ENCODE measurements around the gene PODNL1.

The PODNL1 gene

DNA sequence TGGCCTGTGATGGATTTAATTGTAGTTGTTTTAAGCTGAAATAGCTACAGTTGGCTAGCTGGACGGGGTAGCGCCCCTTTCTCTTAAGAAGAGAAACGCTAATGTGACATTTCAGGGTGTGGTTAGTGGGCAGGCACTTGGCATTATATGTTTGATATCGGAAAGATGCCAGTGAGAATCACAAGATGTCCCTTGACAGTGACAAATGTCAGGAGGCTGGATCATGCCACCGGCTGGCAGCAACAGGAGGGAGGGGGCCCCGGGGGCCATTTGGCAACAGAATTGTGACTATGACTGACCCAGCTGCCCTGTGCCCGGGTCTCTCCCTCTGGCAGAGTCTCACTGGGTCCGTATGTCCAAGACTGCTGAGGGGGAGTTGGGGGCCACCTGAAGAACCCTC is 18.8 kb upstream of the PODNL1 start:
- Mint-ChIP-seq H3K36me3 (peaks cover 11% of the 10 kb centered on the region), H3K4me1 (peaks cover 5% of the 10 kb centered on the region), H3K9me3 (no peaks in the 10 kb centered on the region), H3K27me3 (no peaks in the 10 kb centered on the region), H3K27ac (no peak overlapping the region), H3K4me3 (no peak overlapping the region)
- DNase-seq (ENCODE audit: low spot score in 2 of 2) (no peak), ATAC-seq (ENCODE audit: low read depth) (no peak)

DNA sequence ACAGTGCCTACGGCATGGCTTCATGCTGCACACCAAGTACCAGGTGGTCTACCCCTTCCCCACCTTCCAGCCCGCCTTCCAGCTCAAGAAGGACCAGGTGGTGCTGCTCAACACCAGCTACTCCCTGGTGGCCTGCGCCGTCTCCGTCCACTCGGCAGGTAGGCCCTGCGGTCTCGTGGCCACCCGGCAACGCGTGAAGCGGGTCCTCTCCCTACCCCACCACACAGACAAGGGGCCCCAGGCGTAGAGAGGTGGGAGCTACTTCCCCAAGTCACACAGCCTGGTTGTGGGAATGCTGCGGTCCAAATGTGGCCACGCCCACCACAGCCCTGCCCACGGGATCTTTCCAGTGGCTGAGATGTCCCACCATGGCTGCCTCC is 18.1 kb upstream of the PODNL1 start:
- ATAC-seq (ENCODE audit: low read depth) (no peak), DNase-seq (ENCODE audit: low spot score in 2 of 2) (no peak)
- Mint-ChIP-seq H3K27ac (no peak overlapping the region), H3K4me3 (no peak overlapping the region), H3K36me3 (peaks cover 10% of the 10 kb centered on the region), H3K9me3 (no peaks in the 10 kb centered on the region), H3K27me3 (no peaks in the 10 kb centered on the region), H3K4me1 (peaks cover 7% of the 10 kb centered on the region)

DNA sequence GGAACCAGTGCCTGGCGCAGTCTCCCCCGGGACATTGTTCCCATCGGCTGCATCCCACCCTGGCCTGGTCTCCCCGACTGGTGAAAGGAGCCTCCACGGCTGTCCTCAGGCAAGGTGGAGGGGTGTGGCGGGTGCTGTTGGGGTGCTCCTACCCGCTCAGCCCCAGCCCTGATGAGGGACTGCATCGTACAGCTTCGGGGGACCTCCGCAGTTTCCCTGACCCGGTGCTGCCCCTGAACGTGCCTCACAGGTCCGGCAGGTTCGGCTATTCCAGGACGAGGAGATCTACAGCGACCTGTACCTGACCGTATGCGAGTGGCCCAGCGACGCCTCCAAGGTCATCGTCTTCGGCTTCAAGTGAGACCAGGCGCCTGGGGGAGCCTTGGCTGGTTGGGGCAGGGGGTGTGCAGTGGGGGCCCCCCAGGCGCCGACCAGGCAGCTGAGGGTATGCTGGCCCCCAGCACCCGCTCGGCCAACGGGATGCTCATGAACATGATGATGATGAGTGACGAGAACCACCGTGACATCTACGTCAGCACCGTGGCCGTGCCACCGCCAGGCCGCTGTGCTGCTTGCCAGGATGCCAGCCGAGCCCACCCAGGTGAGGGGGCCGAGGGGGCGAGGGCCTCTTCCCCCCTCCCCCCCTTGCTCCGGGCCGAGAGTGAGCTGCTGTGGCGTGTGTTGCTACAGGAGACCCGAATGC is 17.6 kb upstream of the PODNL1 start:
- H3K27ac Mint-ChIP-seq, result no peak overlapping the region
- H3K4me3 Mint-ChIP-seq, result no peak overlapping the region
- no peaks in the 10 kb centered on the region for H3K9me3 Mint-ChIP-seq
- ATAC-seq (ENCODE audit: low read depth) (no peak), DNase-seq (ENCODE audit: low spot score in 2 of 2) (no peak)
- H3K4me1 Mint-ChIP-seq, result peaks cover 7% of the 10 kb centered on the region
- H3K36me3 Mint-ChIP-seq, result peaks cover 8% of the 10 kb centered on the region
- H3K27me3 Mint-ChIP-seq, result no peaks in the 10 kb centered on the region

DNA sequence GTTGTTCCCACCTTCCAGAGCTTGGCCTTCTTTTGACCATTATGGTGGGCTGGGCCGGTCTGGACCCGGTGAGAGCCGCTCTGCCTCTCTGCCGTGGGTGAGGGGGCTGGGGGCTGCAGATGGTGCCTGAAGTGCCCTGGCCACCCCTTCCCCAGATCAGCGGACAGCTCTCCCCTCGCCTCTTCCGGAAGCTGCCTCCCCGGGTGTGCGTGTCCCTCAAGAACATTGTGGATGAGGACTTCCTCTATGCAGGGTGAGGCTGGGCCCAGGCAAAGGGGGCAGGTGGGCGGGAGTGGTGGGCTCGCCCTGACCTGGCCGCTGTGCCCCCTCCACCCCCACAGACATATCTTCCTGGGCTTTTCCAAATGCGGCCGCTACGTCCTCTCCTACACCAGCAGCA is 16.0 kb upstream of the PODNL1 start:
- peak overlapping the region; percentile 91 for H3K27ac Mint-ChIP-seq
- H3K27me3 Mint-ChIP-seq, result no peaks in the 10 kb centered on the region
- ATAC-seq (ENCODE audit: low read depth), result no peak
- no peaks in the 10 kb centered on the region for H3K9me3 Mint-ChIP-seq
- H3K4me1 Mint-ChIP-seq, result peaks cover 7% of the 10 kb centered on the region
- no peak for DNase-seq (ENCODE audit: low spot score in 2 of 2)
- peaks cover 7% of the 10 kb centered on the region for H3K36me3 Mint-ChIP-seq
- H3K4me3 Mint-ChIP-seq, result peak overlapping the region; percentile 99

DNA sequence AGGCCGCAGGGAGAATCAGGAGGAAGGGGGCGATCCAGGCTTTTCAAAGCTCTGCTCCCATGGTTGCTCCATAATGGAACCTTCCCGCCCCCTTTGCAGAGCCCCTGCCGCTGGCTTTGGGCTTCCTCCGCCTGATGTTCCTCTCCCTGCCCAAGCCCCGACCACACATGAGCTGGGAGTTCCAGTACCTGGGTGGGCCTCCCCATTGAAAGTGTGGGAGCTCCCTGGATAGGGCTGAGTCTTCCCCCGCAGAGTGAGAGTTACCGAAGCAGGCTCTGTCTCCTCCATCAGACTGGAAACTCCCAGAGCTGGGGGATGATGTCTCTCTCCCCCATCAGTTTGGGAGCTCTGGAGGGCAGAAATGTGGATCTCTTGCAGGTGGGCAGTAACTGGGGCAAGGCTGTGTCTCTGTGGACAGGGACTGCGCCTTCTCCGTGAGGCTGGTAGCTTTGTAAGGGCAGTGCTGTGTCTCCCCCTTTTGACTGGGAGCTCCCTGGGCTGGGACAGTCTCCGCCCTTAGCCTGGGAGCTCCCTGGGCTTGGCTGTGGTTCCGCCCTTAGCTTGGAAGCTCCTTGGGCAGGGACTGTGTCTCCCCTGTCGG is 14.8 kb upstream of the PODNL1 start:
- H3K4me1 Mint-ChIP-seq, result peaks cover 7% of the 10 kb centered on the region
- no peak for ATAC-seq (ENCODE audit: low read depth)
- DNase-seq (ENCODE audit: low spot score in 2 of 2), result no peak
- H3K4me3 Mint-ChIP-seq, result peak overlapping the region; percentile 99
- no peaks in the 10 kb centered on the region for H3K27me3 Mint-ChIP-seq
- peak overlapping the region; percentile 91 for H3K27ac Mint-ChIP-seq
- no peaks in the 10 kb centered on the region for H3K9me3 Mint-ChIP-seq
- H3K36me3 Mint-ChIP-seq, result peaks cover 7% of the 10 kb centered on the region

GRCh38 chr19:13952154-13952930 is 14.1 kb upstream of the PODNL1 start, which contains the start of gene DCAF15:
Gene DCAF15 (plus strand): TSS chr19:13952509. CDS start chr19:13952513, 4 bp downstream.
- no peaks in the 10 kb centered on the region for H3K27me3 Mint-ChIP-seq
- H3K4me1 Mint-ChIP-seq, result peaks cover 7% of the 10 kb centered on the region
- peak; percentile 95 for ATAC-seq (ENCODE audit: low read depth)
- no peaks in the 10 kb centered on the region for H3K9me3 Mint-ChIP-seq
- DNase-seq (ENCODE audit: low spot score in 2 of 2), result peak; percentile 90 to 98
- H3K27ac Mint-ChIP-seq, result peak within 1 kb of the TSS; percentile 91
- peaks cover 7% of the 10 kb centered on the region for H3K36me3 Mint-ChIP-seq
- peak within 1 kb of the TSS; percentile 99 for H3K4me3 Mint-ChIP-seq

DNA sequence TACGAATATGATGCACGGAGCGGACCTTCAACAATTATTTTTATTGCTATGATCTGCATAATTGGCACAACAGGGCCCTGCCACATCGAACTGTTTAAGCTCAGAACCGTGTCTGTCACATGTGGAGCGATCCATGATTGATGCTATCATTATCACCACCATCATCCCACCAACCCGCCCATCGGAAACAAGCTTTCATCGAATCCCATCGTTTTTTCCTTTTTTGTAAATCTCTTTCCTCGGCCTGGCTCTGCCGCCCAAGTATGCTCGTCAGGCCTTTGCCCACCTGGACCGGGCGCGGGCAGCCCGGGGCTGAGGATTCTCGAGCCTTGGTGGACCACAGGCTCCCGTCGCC is 13.6 kb upstream of the PODNL1 start:
- peak overlapping the region; percentile 99 for H3K4me3 Mint-ChIP-seq
- H3K36me3 Mint-ChIP-seq, result peaks cover 7% of the 10 kb centered on the region
- ATAC-seq (ENCODE audit: low read depth) (no peak), DNase-seq (ENCODE audit: low spot score in 2 of 2) (no peak)
- peak overlapping the region; percentile 91 for H3K27ac Mint-ChIP-seq
- H3K9me3 Mint-ChIP-seq, result no peaks in the 10 kb centered on the region
- H3K27me3 Mint-ChIP-seq, result no peaks in the 10 kb centered on the region
- peaks cover 7% of the 10 kb centered on the region for H3K4me1 Mint-ChIP-seq

- H3K4me3 Mint-ChIP-seq, result no peak overlapping the region
- ATAC-seq (ENCODE audit: low read depth), result no peak
- H3K36me3 Mint-ChIP-seq, result peaks cover 7% of the 10 kb centered on the region
- no peaks in the 10 kb centered on the region for H3K27me3 Mint-ChIP-seq
- no peaks in the 10 kb centered on the region for H3K9me3 Mint-ChIP-seq
- no peak for DNase-seq (ENCODE audit: low spot score in 2 of 2)
- no peak overlapping the region for H3K27ac Mint-ChIP-seq
- peaks cover 7% of the 10 kb centered on the region for H3K4me1 Mint-ChIP-seq
These were observed 12.8 kb upstream of the PODNL1 start for GRCh38 chr19:13951043-13951442.

DNA sequence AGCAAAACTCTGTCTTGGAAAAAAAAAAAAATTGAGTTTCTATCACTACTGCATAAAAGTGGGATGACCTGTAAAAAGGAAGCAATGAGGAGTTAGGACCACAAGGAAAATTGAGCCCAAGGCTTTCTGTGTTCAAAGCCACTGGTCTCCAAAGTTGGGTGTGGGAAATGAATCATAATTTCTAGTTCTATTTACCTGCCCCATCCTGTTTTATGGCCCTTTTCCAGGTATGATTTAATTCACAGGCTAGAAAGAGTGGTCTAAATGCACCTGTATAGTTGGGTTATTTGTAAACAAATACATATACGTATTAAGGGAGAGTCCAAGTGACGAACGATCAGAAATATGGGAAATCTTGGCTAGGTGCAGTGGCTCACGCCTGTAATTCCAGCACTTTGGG is 8.2 kb upstream of the PODNL1 start:
- Mint-ChIP-seq H3K4me3 (no peak overlapping the region), H3K9me3 (no peaks in the 10 kb centered on the region), H3K4me1 (no peaks in the 10 kb centered on the region), H3K27me3 (no peaks in the 10 kb centered on the region), H3K27ac (no peak overlapping the region), H3K36me3 (no peaks in the 10 kb centered on the region)
- ATAC-seq (ENCODE audit: low read depth), result no peak
- no peak for DNase-seq (ENCODE audit: low spot score in 2 of 2)

- Mint-ChIP-seq H3K4me1 (peaks cover 4% of the 10 kb centered on the region), H3K36me3 (no peaks in the 10 kb centered on the region), H3K9me3 (no peaks in the 10 kb centered on the region), H3K4me3 (no peak overlapping the region), H3K27ac (no peak overlapping the region), H3K27me3 (peaks cover 5% of the 10 kb centered on the region)
- ATAC-seq (ENCODE audit: low read depth), result no peak
- no peak for DNase-seq (ENCODE audit: low spot score in 2 of 2)
These were observed 3.9 kb upstream of the PODNL1 start for GRCh38 chr19:13942023-13942684.

- ATAC-seq (ENCODE audit: low read depth) (no peak), DNase-seq (ENCODE audit: low spot score in 2 of 2) (no peak)
- peaks cover 17% of the 10 kb centered on the region for H3K27me3 Mint-ChIP-seq
- no peaks in the 10 kb centered on the region for H3K9me3 Mint-ChIP-seq
- H3K36me3 Mint-ChIP-seq, result no peaks in the 10 kb centered on the region
- no peak overlapping the region for H3K4me3 Mint-ChIP-seq
- no peak overlapping the region for H3K27ac Mint-ChIP-seq
- peaks cover 16% of the 10 kb centered on the region for H3K4me1 Mint-ChIP-seq
These were observed 527 bp downstream of the PODNL1 start for GRCh38 chr19:13937479-13938300.

DNA sequence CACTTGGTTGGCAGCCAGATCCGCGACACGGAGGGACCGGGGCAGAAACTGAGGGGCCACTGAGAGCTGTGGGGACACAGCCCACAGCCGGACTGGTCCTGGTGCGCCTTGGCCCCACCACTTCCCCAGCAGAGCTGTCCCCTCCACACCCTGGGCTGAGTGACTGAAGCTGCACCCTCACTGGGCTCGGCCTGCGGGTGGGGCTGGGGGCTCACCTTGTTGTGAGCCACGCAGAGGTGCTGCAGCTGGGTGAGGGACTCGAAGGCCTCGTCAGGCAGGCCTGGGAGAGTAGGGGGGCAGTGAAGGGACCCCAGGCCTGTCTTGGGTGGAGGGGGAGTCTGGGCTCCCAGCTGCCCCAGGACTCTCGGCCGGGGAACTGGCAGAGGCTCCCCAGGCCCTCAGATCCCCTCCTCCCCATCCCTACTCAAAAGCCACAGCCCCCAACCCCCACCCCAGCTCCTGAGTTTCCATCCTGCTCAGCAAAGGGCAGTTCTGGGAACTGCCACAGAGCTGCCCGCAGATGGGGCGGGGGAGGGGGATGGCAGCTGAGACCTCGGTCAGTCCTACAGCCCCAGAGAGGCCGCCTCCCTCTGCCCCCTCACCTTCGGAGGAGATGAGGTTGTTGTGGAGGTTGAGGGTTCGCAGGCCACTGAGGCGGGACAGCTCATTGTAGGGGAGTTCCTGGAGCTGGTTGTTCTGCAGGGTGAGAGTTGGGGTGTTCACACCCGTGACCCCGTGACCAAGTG is 2.3 kb downstream of the PODNL1 start:
- H3K9me3 Mint-ChIP-seq, result no peaks in the 10 kb centered on the region
- no peak for DNase-seq (ENCODE audit: low spot score in 2 of 2)

DNA sequence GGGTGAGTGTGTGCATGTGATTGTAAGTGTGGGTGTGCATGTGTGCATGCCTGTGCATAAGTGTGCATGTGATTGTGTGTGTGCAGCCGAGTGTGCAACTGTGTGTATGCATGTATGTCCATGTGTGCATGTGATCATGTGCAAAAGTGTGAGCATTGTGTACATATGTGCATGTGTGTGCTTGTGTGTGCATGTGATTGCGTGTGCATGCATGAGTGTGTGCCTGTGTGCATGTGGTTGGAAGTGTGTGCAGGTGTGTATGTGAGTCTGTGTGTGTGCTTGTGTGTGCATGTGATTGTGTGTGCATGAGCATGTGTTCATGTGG is 3.5 kb downstream of the PODNL1 start:
- no peak overlapping the region for H3K4me3 Mint-ChIP-seq
- ATAC-seq (ENCODE audit: low read depth) (no peak), DNase-seq (ENCODE audit: low spot score in 2 of 2) (no peak)
- H3K9me3 Mint-ChIP-seq, result no peaks in the 10 kb centered on the region
- H3K4me1 Mint-ChIP-seq, result peaks cover 16% of the 10 kb centered on the region
- peaks cover 17% of the 10 kb centered on the region for H3K27me3 Mint-ChIP-seq
- H3K27ac Mint-ChIP-seq, result peak overlapping the region; percentile 14
- peaks cover 2% of the 10 kb centered on the region for H3K36me3 Mint-ChIP-seq

More for the DNA sequence above, 2.3 kb downstream of the PODNL1 start:
- Mint-ChIP-seq H3K27me3 (peaks cover 17% of the 10 kb centered on the region), H3K4me3 (no peak overlapping the region), H3K36me3 (peaks cover 2% of the 10 kb centered on the region), H3K4me1 (peaks cover 16% of the 10 kb centered on the region), H3K27ac (no peak overlapping the region)
- no peak for ATAC-seq (ENCODE audit: low read depth)

Data from memory B cell (primary cell).